VCaP (cell line): ENCODE data around the gene KCNJ9.
"Not testable (repeated sequence)": the region's sequence is repeated elsewhere in the genome, so short reads cannot be mapped to it uniquely, and the experiment has no call there.

ENCODE experiments used
- H3K27ac ChIP-seq: fragments of 450-650 bp; 2 replicates; pipeline ENCODE4 v1.5.1; 2017
- TF ChIP-seq, protein P1 (sequence below): fragments of 450-650 bp; conservative IDR thresholded peaks from 2 replicates; pipeline ENCODE4 v1.5.1; 2017; ENCODE audit warnings: mild to moderate bottlenecking, moderate library complexity

KCNJ9 gene

DNA sequence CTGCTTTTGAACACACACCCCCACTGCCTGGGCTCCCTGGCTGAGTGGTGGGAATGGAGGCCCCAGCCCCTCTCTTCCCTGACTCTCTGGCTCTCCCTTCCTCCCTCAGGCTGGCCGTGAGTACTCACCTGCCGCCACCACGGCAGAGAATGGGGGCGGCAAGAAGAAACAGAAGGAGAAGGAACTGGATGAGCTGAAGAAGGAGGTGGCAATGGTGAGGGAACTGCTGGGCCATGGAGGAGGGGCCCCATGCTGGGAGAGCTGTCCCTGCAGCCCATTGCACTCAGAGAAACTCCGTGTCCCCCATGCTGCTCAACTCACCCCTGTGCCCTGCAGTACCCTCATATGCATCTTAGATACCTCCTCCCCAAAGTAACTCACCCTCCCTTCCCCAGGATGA is 39.5 kb downstream of the KCNJ9 start:
- H3K27ac ChIP-seq: no peak overlapping the region
- TF ChIP-seq, protein P1, sequence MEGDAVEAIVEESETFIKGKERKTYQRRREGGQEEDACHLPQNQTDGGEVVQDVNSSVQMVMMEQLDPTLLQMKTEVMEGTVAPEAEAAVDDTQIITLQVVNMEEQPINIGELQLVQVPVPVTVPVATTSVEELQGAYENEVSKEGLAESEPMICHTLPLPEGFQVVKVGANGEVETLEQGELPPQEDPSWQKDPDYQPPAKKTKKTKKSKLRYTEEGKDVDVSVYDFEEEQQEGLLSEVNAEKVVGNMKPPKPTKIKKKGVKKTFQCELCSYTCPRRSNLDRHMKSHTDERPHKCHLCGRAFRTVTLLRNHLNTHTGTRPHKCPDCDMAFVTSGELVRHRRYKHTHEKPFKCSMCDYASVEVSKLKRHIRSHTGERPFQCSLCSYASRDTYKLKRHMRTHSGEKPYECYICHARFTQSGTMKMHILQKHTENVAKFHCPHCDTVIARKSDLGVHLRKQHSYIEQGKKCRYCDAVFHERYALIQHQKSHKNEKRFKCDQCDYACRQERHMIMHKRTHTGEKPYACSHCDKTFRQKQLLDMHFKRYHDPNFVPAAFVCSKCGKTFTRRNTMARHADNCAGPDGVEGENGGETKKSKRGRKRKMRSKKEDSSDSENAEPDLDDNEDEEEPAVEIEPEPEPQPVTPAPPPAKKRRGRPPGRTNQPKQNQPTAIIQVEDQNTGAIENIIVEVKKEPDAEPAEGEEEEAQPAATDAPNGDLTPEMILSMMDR: no peak

DNA sequence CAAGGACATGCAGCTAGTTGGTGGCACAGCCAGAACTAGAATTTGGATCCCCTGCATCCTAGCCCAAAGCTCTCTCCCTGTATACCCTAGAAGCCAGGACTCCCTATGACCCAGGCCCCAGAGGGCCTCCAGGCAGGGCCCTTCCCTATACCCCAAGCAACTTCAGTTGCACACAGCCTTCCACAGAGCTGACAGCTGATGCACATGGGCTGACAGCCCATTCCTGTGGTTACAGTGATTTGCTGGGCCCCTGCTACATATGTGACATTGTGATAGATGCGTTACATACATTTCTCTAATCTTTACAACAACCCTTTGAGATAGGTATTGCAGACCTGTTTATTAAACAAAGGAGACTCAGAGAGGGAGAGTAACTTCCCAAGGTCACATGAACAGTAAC is 40.0 kb downstream of the KCNJ9 start:
- H3K27ac ChIP-seq: no peak overlapping the region
- TF ChIP-seq, protein P1: no peak

DNA sequence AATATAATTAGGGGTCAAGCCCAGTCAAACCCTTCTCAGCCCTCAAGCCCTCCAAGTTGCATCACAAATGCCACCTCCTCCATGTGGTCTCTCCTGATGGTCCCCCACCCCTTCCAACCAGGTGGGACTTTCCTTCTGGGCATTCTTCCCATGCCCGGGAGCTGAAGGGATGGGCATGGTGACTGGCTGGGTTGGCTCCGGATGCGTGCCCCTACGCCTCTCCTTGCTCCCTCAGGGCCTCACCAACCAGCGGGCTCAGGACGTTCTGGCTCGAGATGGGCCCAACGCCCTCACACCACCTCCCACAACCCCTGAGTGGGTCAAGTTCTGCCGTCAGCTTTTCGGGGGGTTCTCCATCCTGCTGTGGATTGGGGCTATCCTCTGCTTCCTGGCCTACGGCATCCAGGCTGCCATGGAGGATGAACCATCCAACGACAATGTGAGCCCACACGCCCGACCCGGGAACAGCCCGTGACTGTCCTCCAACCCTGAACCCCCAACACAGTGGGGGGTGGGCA is 41.7 kb downstream of the KCNJ9 start:
- TF ChIP-seq, protein P1: no peak
- H3K27ac ChIP-seq: no peak overlapping the region

DNA sequence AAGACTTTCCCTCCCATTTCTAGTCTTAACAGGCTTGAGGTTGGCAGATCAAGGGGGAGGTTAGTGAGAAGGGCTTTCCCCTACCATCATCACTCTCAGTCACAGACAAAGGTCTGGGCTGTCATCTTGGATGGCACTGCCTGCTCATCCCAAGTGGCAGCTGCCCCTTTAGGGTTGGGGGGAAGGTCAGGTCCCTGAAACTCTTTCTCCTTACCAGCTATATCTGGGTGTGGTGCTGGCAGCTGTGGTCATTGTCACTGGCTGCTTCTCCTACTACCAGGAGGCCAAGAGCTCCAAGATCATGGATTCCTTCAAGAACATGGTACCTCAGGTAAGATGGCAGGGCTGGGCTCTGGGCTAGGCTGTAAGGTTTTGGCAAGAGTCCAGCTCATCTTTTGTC is 42.4 kb downstream of the KCNJ9 start:
- no peak overlapping the region for H3K27ac ChIP-seq
- TF ChIP-seq, protein P1: no peak

DNA sequence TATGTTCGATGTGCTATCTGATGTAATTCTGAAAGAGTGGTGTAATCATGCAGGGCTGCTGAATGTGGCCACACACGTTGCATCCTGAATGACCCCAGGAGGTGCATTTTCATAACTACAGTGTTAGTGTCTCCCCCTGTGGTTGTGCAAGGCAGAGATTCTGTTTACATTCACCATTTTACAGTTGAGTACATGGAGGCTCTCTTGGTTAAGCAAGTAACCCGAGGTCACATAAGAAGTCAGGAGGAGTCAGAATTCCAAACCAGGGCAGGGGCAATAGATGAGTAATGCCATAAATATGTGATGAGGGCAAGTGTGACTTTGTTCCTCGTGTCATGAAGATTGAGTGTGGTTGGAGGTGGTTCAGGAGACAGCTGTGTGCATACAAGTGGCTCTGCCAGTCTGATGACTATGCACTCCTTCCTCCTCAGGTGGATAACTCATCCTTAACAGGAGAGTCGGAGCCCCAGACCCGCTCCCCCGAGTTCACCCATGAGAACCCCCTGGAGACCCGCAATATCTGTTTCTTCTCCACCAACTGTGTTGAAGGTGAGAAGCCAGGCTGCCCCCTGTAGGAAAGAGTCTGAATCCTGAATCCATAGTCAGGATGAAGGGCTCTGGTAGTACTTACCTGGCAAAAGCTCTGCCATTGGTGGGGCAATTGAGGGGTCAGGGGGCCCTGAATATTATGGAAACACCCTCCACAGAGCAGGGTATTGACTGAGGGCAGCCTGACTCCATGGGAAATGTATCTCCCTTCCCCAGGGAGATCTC is 43.6 kb downstream of the KCNJ9 start:
- no peak overlapping the region for H3K27ac ChIP-seq
- TF ChIP-seq, protein P1: no peak

DNA sequence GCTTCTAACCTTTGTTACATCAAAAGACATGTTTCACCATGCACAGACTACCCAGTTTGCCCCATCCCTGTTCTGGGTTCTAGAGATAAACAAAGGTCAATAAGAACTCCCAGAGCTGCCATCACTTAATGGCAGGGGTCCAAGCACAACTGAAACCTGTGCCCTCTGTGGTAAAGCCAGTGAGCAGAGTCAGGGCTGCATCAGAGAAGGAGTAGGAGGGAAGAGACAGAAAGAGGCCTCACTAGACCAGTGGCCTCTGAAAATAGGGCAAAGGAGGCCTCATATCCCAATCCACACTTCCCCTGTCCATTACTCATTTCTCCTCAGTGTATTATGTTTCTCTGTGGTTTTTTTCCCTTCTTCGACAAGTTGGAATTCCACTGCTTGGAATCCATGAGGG is 44.4 kb downstream of the KCNJ9 start:
- no peak overlapping the region for H3K27ac ChIP-seq
- TF ChIP-seq, protein P1: no peak

DNA sequence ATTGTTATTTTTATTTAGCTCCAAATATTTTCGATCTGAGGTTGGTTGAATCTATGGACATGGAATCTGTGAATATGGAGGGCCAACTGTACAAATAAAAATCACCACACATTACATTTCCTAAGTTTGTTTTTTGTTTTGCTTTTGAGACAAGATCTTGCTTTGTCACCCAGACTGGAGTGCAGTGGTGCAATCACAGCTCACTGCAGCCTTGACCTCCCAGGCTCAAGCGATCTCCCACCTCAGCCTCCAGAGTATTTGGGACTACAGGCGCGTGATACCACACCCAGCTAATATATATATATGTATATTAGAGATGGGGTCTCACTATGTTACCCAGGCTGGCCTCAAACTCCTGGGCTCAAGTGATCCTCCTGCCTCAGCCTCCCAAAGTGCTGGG is 45.0 kb downstream of the KCNJ9 start:
- not testable (repeated sequence) for H3K27ac ChIP-seq

DNA sequence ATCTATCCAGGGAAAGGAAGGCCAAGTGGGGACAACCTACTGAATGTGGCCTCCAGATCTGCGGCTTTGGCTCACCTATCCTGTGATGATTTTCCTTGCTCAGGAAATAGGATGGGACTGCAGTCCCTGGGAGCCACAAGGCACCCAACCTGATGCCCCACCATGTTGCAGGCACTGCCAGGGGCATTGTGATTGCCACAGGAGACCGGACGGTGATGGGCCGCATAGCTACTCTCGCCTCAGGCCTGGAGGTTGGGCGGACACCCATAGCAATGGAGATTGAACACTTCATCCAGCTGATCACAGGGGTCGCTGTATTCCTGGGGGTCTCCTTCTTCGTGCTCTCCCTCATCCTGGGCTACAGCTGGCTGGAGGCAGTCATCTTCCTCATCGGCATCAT is 46.0 kb downstream of the KCNJ9 start:
- H3K27ac ChIP-seq: no peak overlapping the region
- TF ChIP-seq, protein P1: no peak
